Measurements from ENCODE around the gene KCNK4. TPM values are rescaled to one million over a fixed set of nuclear protein-coding genes. Genes with fewer than 3 reads are reported as not detected.

Gene KCNK4
- total RNA-seq, 1 experiment from 2014 or later: not detected

DNA sequence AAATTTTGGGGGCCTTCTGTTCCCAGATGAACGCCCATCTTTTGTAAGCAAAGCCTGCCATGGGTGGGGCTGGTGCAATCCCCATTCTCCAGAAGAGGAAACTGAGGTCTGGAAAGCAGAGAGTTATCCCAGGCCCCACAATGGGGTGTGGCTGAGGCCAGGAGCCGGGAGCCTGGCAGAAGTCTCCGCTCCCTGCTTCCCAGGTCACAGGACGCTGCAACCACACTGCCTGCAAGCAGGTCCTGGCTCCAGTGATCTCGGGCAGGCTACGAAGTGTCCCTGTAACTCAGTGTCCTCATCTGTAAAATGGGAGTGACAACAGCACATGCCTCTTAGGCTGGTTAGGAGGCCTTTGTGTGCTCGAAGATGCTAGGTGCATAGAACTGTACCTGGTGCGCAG, 38.1 kb upstream of the KCNK4 start:
- no peak for DNase-seq (ENCODE audit: low spot score)

DNA sequence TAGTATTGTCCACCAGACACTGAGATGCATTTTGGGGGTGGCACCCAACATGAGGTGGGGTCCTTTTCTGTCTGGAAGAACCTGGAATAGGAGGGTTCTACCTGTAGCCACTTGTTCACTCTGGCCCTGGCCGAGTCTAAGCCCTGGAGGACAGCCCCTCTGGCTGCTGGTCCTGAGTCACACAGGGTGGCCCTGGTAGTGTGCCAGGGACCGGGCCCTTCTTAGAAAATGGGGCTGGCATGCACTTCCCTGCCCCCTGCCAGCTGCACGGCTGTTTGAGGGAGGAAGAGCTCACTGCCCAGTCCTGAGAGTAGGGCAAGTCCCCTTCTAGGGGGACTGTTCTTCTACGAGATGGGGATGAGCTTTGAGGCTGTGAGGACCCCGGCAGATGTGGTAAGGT, 37.6 kb upstream of the KCNK4 start:
- no peak for DNase-seq (ENCODE audit: low spot score)

- DNase-seq (ENCODE audit: low spot score): no peak
Measured at GRCh38 chr11:64254326-64254725, 36.8 kb upstream of the KCNK4 start.

GRCh38 chr11:64255135-64256128, 35.7 kb upstream of the KCNK4 start:
- no peak for DNase-seq (ENCODE audit: low spot score)

- DNase-seq (ENCODE audit: low spot score): no peak
Measured at GRCh38 chr11:64256300-64256699, 34.8 kb upstream of the KCNK4 start.

GRCh38 chr11:64258356-64258755, 32.7 kb upstream of the KCNK4 start:
- no peak for DNase-seq (ENCODE audit: low spot score)

DNA sequence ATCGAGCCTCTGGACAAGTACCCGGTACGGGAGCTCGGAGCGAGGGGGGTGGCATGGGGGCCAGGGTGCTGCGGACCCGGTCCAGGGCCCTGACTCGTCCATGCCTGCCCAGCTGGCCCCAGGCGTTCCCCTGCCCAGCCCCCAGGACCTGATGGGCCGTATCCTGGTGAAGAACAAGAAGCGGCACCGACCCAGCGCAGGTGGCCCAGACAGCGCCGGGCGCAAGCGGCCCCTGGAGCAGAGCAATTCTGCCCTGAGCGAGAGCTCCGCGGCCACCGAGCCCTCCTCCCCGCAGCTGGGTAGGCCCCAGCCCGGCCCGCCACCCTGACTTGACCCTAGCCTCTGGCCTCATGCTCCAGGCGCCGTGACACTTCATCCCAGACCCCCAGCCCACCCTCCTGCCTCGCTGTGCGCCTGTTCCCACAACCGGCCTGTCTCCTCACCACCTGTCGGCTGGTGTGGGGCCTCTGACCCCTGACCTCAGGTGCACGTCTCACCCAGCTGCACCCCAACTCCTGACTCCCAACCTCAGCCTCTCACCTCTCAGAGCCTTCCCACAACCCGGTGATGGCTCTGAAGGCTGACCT, 32.1 kb upstream of the KCNK4 start:
- no peak for DNase-seq (ENCODE audit: low spot score)

DNA sequence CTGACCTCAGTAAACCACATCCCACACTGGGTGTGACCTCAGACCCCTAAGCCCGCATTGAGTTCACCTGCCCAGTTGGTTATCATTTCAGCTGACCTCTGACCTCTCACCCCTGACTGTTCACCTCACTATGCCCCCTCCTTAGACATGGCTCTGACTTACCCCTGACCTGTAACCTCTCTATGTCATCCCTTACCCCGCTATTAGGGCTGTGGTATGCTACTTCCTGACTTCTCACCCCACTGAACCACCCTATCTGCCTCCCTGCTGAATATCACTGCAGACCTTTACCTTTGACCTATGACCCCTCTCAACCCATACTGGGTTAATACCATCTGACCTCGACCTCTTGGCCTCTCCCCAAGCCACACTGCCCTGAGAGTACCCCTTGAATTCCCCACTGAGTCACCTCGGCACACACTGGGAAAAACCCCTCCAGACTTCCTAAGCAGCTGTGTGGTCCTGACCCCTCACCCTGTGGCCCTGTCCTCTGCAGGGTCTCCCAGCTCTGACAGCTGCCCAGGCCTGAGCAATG, 31.5 kb upstream of the KCNK4 start:
- no peak for DNase-seq (ENCODE audit: low spot score)

GRCh38 chr11:64260147-64260708, 30.9 kb upstream of the KCNK4 start:
- DNase-seq (ENCODE audit: low spot score): no peak

GRCh38 chr11:64261556-64262080, 29.5 kb upstream of the KCNK4 start:
- DNase-seq (ENCODE audit: low spot score): no peak

GRCh38 chr11:64262271-64263002, 28.7 kb upstream of the KCNK4 start:
- DNase-seq (ENCODE audit: low spot score): no peak

DNA sequence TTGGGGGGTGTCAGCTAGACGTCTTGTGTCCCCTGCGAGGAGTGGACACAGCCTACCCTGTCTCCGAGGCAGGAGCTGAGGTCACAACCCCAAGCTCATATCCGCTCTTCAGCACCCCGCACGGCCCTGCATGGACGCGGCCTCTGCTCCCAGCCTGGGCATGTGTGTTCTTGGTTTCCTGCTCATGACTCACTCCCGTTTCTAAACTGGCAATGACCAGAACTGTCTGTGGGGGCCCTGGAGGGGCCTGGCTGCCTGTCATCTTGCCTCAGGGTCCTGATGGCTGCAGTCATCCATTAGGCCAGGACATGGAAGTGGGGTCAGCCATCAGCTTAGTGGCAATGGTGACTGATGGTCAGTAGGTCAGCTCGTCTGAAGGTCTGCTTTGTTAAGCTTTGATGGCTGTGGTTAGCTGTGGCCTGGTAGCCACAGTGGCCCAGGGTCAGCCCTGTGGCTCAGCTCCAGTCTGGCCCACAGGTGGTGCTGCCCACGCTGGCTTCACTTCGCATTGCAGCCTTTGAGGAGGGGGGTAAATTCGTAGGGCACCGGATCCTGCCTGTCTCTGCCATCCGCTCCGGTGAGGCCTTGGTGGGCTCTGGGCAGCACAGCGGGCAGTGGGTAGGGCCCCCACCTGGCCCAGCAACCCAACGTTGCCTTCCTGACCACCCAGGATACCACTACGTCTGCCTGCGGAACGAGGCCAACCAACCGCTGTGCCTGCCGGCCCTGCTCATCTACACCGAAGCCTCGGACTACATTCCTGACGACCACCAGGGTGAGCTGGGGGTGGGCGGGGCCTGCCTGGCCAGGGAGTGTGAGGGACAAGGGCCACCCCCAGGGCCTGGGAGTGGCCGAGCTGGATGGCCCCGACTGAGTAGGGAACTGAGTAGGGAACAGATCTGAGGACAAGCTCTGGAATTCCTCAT, 27.8 kb upstream of the KCNK4 start:
- no peak for DNase-seq (ENCODE audit: low spot score)

DNA sequence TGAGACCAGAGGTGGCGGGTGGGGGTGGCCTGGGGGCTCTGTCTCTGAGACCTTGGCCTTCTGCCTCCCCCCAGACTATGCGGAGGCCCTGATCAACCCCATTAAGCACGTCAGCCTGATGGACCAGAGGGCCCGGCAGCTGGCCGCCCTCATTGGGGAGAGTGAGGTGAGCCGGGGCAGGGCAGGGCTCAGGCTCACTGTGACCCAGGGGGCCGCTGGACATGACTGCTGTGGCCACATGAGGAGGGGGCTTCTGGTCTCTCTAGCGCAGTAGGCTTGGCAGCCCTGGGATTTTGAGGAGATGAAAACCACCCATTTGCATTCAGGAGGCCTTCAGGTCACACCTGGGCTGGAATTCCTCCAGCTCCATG, 27.2 kb upstream of the KCNK4 start:
- no peak for DNase-seq (ENCODE audit: low spot score)

DNA sequence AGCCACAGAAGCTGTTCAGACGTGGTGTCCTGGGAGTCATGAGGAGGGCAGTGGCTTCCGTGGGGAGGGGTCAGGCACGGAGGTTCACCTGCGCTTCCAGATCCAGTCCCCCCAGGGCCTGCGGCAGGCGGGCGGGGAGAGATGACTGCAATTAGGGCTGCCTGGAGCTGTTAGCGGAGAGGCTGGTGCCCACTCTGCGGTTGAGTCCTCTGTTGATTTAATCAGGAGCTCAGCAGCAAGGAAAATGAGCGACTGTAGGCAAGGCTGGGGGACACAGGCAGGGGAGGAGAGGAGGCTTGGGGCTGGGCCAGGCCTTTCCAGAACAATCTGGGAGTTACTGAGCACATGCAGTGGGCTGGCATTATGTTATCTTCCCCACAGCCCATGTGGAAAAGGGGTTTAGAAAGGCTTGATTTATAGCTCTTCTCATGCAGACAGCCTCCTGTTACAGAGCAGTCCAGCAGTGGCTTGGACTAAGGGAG, 26.7 kb upstream of the KCNK4 start:
- no peak for DNase-seq (ENCODE audit: low spot score)

GRCh38 chr11:64265176-64266160, 25.6 kb upstream of the KCNK4 start:
- no peak for DNase-seq (ENCODE audit: low spot score)

DNA sequence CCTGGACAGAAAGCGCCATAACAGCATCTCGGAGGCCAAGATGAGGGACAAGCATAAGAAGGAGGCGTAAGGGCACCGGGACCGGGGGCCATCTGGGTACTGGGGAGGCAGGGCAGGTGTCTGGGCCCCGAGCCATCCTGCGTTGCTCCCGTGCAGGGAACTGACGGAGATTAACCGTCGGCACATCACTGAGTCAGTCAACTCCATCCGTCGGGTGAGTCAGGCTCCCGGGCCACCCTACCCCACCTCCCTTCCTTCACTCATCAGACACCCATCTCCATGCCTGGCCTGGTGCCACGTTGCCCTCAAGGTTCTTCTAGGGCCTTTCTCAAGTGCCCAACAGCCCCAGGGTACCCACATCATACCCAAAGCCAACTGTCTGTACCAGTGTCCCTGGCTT, 24.8 kb upstream of the KCNK4 start:
- DNase-seq (ENCODE audit: low spot score): no peak

DNA sequence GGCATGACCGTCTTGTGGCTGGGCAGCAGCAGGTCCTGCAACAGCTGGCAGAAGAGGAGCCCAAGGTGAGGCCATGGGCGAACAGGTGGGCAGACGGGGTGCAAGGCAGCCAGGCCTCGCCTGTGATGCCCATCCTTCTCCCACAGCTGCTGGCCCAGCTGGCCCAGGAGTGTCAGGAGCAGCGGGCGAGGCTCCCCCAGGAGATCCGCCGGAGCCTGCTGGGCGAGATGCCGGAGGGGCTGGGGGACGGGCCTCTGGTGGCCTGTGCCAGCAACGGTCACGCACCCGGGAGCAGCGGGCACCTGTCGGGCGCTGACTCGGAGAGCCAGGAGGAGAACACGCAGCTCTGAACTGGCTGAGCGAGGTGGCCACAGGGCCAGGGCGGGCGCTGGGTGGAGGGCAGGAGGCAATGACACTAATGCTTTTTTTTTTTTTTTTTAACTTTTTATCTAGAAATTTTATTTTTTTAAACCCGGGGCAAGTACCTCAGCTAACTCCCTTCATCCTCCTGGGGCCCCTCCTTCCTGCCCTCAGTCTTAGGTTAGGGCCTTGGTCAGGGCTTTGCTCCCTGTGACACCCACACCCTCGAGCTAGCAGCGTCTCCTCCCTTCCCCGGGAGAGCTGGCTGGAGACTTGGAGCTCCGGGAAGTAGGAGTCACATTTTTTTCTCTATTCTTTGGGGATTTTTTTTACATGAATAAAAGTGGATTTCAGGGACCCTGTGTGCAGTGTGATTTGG, 23.7 kb upstream of the KCNK4 start:
- peak; percentile 65 for DNase-seq (ENCODE audit: low spot score)
